Activated CD4-positive, alpha-beta T cell treated with anti-CD3 and anti-CD28 coated beads for 36 hours (primary cell): Measurements from ENCODE around the gene SVOPL. TPM values are rescaled to one million over a fixed set of nuclear protein-coding genes. Genes with fewer than 3 reads are reported as not detected.

Experiments
- ATAC-seq: fragments of 200-7000 bp; cut with Tn5 transposase; one replicate; pipeline ENCODE4 v1.10.0; 2021; ENCODE audit warnings: mild to moderate bottlenecking, moderate library complexity
- CTCF ChIA-PET: fragments of 350-600 bp; sonication (Branson Sonifier 250); formaldehyde crosslinking; loops from one replicate; lab custom pipeline; 2021; ENCODE audit warnings: antibody characterized with exemption; lab: Charles Lee
- POLR2A ChIA-PET: fragments of 350-600 bp; sonication (Branson Sonifier 250); formaldehyde crosslinking; loops from one replicate; lab custom pipeline; 2021; ENCODE audit warnings: antibody characterized with exemption, inconsistent platforms; lab: Charles Lee
- DNase-seq: peaks from one replicate; pipeline ENCODE4 v3.0.0-alpha.2; 2020
- H3K27ac Mint-ChIP-seq: one replicate; pipeline ENCODE4 v1.8.0; 2021; ENCODE audit warnings: mixed read lengths
- H3K27me3 Mint-ChIP-seq: one replicate; pipeline ENCODE4 v1.8.0; 2021; ENCODE audit warnings: mixed read lengths
- H3K36me3 Mint-ChIP-seq: one replicate; pipeline ENCODE4 v1.8.0; 2021; ENCODE audit warnings: low read depth, mixed read lengths
- H3K4me1 Mint-ChIP-seq: one replicate; pipeline ENCODE4 v1.8.0; 2021; ENCODE audit warnings: mixed read lengths
- H3K4me3 Mint-ChIP-seq: one replicate; pipeline ENCODE4 v1.8.0; 2021; ENCODE audit warnings: mild to moderate bottlenecking, moderate library complexity, mixed read lengths
- H3K9me3 Mint-ChIP-seq: one replicate; pipeline ENCODE4 v1.8.0; 2021; ENCODE audit warnings: low read depth, mixed read lengths
- intact Hi-C, 2 experiments: fragments of 100-400 bp; cut with DNase I in 1 of 2; cut with micrococcal nuclease in 1 of 2; formaldehyde crosslinking; loops; one replicate each; pipeline versions ENCODE4 v1.14.2 to v1.15.1; 2022 to 2024; cut with DNase I, micrococcal nuclease
- total RNA-seq, 2 experiments: library from RNA; stranded (reverse); gene quantifications; one replicate each; pipeline ENCODE4 v1.2.3, GENCODE V29; 2021

SVOPL gene
- total RNA-seq: not detected

GRCh38 chr7:138700857-138701536 lies at the start of gene SVOPL:
Gene SVOPL (minus strand): TSS chr7:138701362. CDS start chr7:138679045, 22,317 bp downstream.
- Mint-ChIP-seq H3K4me1 (no peaks in the 10 kb centered on the region), H3K27me3 (peaks cover 2% of the 10 kb centered on the region), H3K4me3 (no peak within 1 kb of the TSS), H3K27ac (no peak within 1 kb of the TSS), H3K36me3 (no peaks in the 10 kb centered on the region), H3K9me3 (no peaks in the 10 kb centered on the region)
- ATAC-seq: no peak
- ChIA-PET CTCF (no interaction called here), POLR2A (no interaction called here)
- no peak for DNase-seq
- intact Hi-C loops: no loop called here

GRCh38 chr7:138750473-138750872 lies 49.3 kb upstream of the SVOPL start:
- CTCF ChIA-PET: interaction anchor here (3.7 kb wide), 1 partner anchor 12 kb away, joined by 15 read pairs; no protein-coding TSS in a partner anchor

GRCh38 chr7:138749960-138750359 lies 48.8 kb upstream of the SVOPL start:
- CTCF ChIA-PET: interaction anchor here (3.7 kb wide), 1 partner anchor 11 kb away, joined by 15 read pairs; no protein-coding TSS in a partner anchor
- Mint-ChIP-seq H3K4me1 (peaks cover 50% of the 10 kb centered on the region), H3K9me3 (peaks cover 3% of the 10 kb centered on the region), H3K27ac (peak overlapping the region; percentile 4), H3K27me3 (no peaks in the 10 kb centered on the region), H3K36me3 (no peaks in the 10 kb centered on the region), H3K4me3 (no peak overlapping the region)
- intact Hi-C loops: loop anchor here in 1 of 2 experiments (5.0 kb wide), 3 partner anchors 292 to 932 kb away; no protein-coding TSS in a partner anchor
- DNase-seq: no peak
- POLR2A ChIA-PET: no interaction called here
- ATAC-seq: no peak

More at GRCh38 chr7:138750473-138750872, 49.3 kb upstream of the SVOPL start:
- peaks cover 48% of the 10 kb centered on the region for H3K4me1 Mint-ChIP-seq
- ATAC-seq (no peak), DNase-seq (no peak)
- H3K27me3 Mint-ChIP-seq: no peaks in the 10 kb centered on the region
- POLR2A ChIA-PET: no interaction called here
- no peaks in the 10 kb centered on the region for H3K36me3 Mint-ChIP-seq
- peaks cover 3% of the 10 kb centered on the region for H3K9me3 Mint-ChIP-seq
- H3K4me3 Mint-ChIP-seq: no peak overlapping the region
- H3K27ac Mint-ChIP-seq: no peak overlapping the region
- intact Hi-C loops: loop anchor here in 1 of 2 experiments (5.0 kb wide), 3 partner anchors 292 to 932 kb away; no protein-coding TSS in a partner anchor

- intact Hi-C loops: no loop called here
- no peak overlapping the region for H3K4me3 Mint-ChIP-seq
- H3K27ac Mint-ChIP-seq: no peak overlapping the region
- peaks cover 48% of the 10 kb centered on the region for H3K4me1 Mint-ChIP-seq
- ChIA-PET CTCF (interaction anchor here (3.7 kb wide), 1 partner anchor 10 kb away, joined by 15 read pairs; no protein-coding TSS in a partner anchor), POLR2A (no interaction called here)
- H3K27me3 Mint-ChIP-seq: no peaks in the 10 kb centered on the region
- no peak for ATAC-seq
- H3K36me3 Mint-ChIP-seq: no peaks in the 10 kb centered on the region
- peaks cover 3% of the 10 kb centered on the region for H3K9me3 Mint-ChIP-seq
- no peak for DNase-seq
Measured at GRCh38 chr7:138748666-138749065, 47.5 kb upstream of the SVOPL start.

DNA sequence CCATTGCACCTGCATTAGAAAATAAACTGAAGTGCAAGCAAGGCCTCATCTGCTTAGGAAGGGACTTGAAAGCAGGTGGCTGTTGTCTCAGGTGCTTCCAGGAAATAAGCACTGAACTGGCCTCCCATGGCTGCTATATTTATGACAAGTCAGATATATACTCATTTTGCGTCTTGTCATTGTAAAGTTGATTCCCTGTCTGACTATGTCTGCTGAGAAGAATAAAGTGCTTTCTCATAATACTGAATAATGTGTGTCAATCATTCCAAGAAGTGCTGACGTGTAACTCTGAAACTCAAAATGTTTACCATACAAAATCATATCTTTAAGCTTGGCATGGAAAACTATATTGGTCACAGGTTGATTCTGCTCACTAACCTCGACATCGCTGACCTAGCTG lies 44.9 kb upstream of the SVOPL start:
- ChIA-PET CTCF (interaction anchor here (0.6 to 1.1 kb wide), 2 partner anchors 19 to 132 kb away, joined by 3 to 4 read pairs; no protein-coding TSS in a partner anchor), POLR2A (no interaction called here)
- Mint-ChIP-seq H3K27ac (no peak overlapping the region), H3K4me3 (no peak overlapping the region), H3K27me3 (no peaks in the 10 kb centered on the region), H3K4me1 (peaks cover 29% of the 10 kb centered on the region), H3K9me3 (no peaks in the 10 kb centered on the region), H3K36me3 (no peaks in the 10 kb centered on the region)
- DNase-seq (peak; percentile 61), ATAC-seq (peak; percentile 94)
- intact Hi-C loops: loop anchor here in 1 of 2 experiments (1.0 to 2.0 kb wide), 2 partner anchors 37 to 130 kb away; no protein-coding TSS in a partner anchor

GRCh38 chr7:138745189-138745588 lies 44.0 kb upstream of the SVOPL start:
- H3K9me3 Mint-ChIP-seq: no peaks in the 10 kb centered on the region
- H3K27me3 Mint-ChIP-seq: no peaks in the 10 kb centered on the region
- no peak overlapping the region for H3K4me3 Mint-ChIP-seq
- intact Hi-C loops: no loop called here
- no peaks in the 10 kb centered on the region for H3K36me3 Mint-ChIP-seq
- ChIA-PET CTCF (no interaction called here), POLR2A (interaction anchor here (0.6 kb wide), 1 partner anchor 328 kb away, joined by 9 read pairs; no protein-coding TSS in a partner anchor)
- no peak overlapping the region for H3K27ac Mint-ChIP-seq
- ATAC-seq (no peak), DNase-seq (peak; percentile 24)
- H3K4me1 Mint-ChIP-seq: peaks cover 22% of the 10 kb centered on the region

DNA sequence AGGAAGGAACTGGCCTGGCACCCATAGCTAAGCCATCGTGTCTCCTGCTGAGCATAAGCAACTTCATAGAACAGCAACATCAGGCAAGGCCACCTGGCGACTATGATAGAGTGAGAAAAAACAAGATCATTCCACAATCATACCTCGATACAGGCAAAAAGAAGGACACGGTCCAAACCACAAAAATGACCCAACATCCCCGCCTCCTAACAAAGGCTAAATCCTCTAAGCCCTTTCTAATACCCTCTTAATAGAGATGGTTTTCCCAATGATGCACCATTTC lies 40.2 kb upstream of the SVOPL start:
- Mint-ChIP-seq H3K27ac (no peak overlapping the region), H3K36me3 (no peaks in the 10 kb centered on the region), H3K27me3 (no peaks in the 10 kb centered on the region), H3K9me3 (no peaks in the 10 kb centered on the region), H3K4me1 (peaks cover 12% of the 10 kb centered on the region), H3K4me3 (no peak overlapping the region)
- no peak for DNase-seq
- intact Hi-C loops: no loop called here
- ChIA-PET POLR2A (no interaction called here), CTCF (interaction anchor here (0.6 to 1.0 kb wide), 3 partner anchors 205 to 837 kb away, joined by 3 read pairs; no protein-coding TSS in a partner anchor)
- no peak for ATAC-seq

GRCh38 chr7:138739859-138740258 lies 38.7 kb upstream of the SVOPL start:
- no peaks in the 10 kb centered on the region for H3K9me3 Mint-ChIP-seq
- no peak for DNase-seq
- ChIA-PET POLR2A (no interaction called here), CTCF (interaction anchor here (1.7 kb wide), 2 partner anchors 132 to 580 kb away, joined by 3 to 8 read pairs; no protein-coding TSS in a partner anchor)
- H3K36me3 Mint-ChIP-seq: no peaks in the 10 kb centered on the region
- ATAC-seq: no peak
- H3K4me1 Mint-ChIP-seq: peaks cover 3% of the 10 kb centered on the region
- intact Hi-C loops: loop anchor here (2.0 to 10.0 kb wide), 6 partner anchors 278 to 837 kb away; partner anchors contain the start of gene TRIM24 (in 2 of the 2)
- H3K27me3 Mint-ChIP-seq: no peaks in the 10 kb centered on the region
- no peak overlapping the region for H3K27ac Mint-ChIP-seq
- no peak overlapping the region for H3K4me3 Mint-ChIP-seq

DNA sequence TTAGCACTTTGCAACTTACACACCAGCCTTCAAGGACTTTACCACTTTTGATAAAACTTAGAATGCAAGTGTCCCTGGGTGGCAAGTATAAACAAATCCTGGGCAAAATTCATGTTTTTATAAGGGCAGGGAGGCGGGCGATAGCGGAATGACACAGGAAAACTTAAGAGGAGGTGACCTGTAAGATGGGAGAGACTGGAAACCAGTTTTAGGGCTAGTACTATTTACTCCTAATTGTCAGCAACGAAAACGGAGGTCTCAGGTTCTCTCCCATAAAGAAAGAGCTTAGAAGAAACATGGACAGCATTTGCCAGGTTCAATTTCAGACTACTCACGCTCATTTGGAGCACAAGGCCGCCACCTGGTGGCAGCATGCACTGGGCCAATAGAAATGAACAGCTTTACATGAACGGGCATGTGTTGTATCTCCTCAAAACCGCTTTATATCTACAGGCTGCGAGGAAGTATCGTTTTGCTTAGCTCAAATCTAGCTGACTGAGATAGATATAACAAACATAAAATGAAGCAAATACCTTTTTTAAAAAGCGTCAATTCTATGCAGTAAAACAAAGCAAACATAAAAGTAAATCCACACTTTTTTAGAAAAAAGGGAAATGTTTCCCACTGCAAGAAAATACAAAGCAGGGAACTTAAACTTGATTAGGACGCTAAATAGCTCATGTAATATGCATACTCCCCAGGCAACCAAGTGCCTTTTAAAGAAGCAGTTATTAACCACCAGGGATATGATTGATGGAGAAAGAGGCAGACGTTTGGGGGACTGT lies 37.6 kb upstream of the SVOPL start:
- CTCF ChIA-PET: interaction anchor here (0.6 to 2.2 kb wide), 36 partner anchors 9 to 836 kb away, joined by 3 to 24 read pairs (median 3); no protein-coding TSS in a partner anchor
- ATAC-seq (peak; percentile 94), DNase-seq (peak; percentile 90)
- no peak overlapping the region for H3K27ac Mint-ChIP-seq
- H3K36me3 Mint-ChIP-seq: no peaks in the 10 kb centered on the region
- H3K27me3 Mint-ChIP-seq: no peaks in the 10 kb centered on the region
- intact Hi-C loops: loop anchor here (1.0 to 10.0 kb wide), 9 partner anchors 128 to 836 kb away; partner anchors contain the start of gene TRIM24 (in 2 of the 2)
- no peak overlapping the region for H3K4me3 Mint-ChIP-seq
- peaks cover 2% of the 10 kb centered on the region for H3K4me1 Mint-ChIP-seq
- POLR2A ChIA-PET: interaction anchor here (1.0 kb wide), 1 partner anchor 577 kb away, joined by 4 read pairs; no protein-coding TSS in a partner anchor
- no peaks in the 10 kb centered on the region for H3K9me3 Mint-ChIP-seq

- POLR2A ChIA-PET: interaction anchor here (1.0 kb wide), 1 partner anchor 577 kb away, joined by 4 read pairs; no protein-coding TSS in a partner anchor
- Mint-ChIP-seq H3K9me3 (no peaks in the 10 kb centered on the region), H3K36me3 (no peaks in the 10 kb centered on the region), H3K4me1 (peaks cover 4% of the 10 kb centered on the region), H3K4me3 (no peak overlapping the region), H3K27ac (no peak overlapping the region), H3K27me3 (no peaks in the 10 kb centered on the region)
- no peak for DNase-seq
- CTCF ChIA-PET: interaction anchor here (0.7 to 2.2 kb wide), 22 partner anchors 11 to 580 kb away, joined by 3 to 24 read pairs (median 4); no protein-coding TSS in a partner anchor
- intact Hi-C loops: loop anchor here (1.0 to 10.0 kb wide), 9 partner anchors 128 to 835 kb away; partner anchors contain the start of gene TRIM24 (in 2 of the 2)
- no peak for ATAC-seq
Measured at GRCh38 chr7:138738114-138738513, 37.0 kb upstream of the SVOPL start.

DNA sequence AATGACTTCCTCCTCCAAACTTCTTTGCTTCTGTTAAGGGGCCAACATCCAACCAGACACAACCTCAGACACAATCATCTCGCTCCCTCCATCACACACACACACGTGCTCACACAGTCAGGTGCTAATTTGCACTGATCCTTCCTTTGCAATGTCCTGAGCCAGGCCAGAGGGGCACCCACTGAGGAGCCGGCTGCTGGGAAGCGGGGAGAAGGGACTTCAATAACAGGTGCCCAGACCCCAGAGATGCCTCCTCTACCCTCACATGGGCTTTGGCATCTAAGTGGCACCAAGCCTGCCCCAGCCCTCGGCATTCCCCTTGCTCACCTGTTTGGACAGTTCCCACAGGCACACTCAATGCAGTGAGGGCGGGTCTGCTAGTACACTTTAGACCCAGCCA lies 34.2 kb upstream of the SVOPL start:
- H3K27ac Mint-ChIP-seq: no peak overlapping the region
- H3K4me1 Mint-ChIP-seq: peaks cover 12% of the 10 kb centered on the region
- intact Hi-C loops: loop anchor here (5.0 to 10.0 kb wide), 3 partner anchors 273 to 831 kb away; partner anchors contain the start of gene TRIM24 (in 2 of the 2)
- POLR2A ChIA-PET: no interaction called here
- H3K27me3 Mint-ChIP-seq: no peaks in the 10 kb centered on the region
- CTCF ChIA-PET: interaction anchor here (1.1 kb wide), 1 partner anchor 574 kb away, joined by 3 read pairs; no protein-coding TSS in a partner anchor
- DNase-seq: no peak
- H3K36me3 Mint-ChIP-seq: no peaks in the 10 kb centered on the region
- no peak for ATAC-seq
- no peak overlapping the region for H3K4me3 Mint-ChIP-seq
- no peaks in the 10 kb centered on the region for H3K9me3 Mint-ChIP-seq
